HepG2 (cell line): ENCODE results near the gene EIF1. TPM values are rescaled to one million over a fixed set of nuclear protein-coding genes. Genes with fewer than 3 reads are reported as not detected.

ENCODE experiments used
- BRCA1 ChIP-seq: sonication (generic); formaldehyde crosslinking; IDR thresholded peaks from 2 replicates; pipeline ENCODE4 v1.4.0; 2020; ENCODE audit warnings: missing genetic modification reagents
- GATAD2A ChIP-seq: IDR thresholded peaks from 2 replicates; pipeline ENCODE4 v1.6.1; 2016
- HOXD1 ChIP-seq: sonication (generic); formaldehyde crosslinking; IDR thresholded peaks from 2 replicates; pipeline ENCODE4 v1.5.0; 2020; ENCODE audit warnings: missing genetic modification reagents
- MTF1 ChIP-seq: sonication (generic); formaldehyde crosslinking; IDR thresholded peaks from 2 replicates; pipeline ENCODE4 v1.5.0; 2020; ENCODE audit warnings: missing genetic modification reagents
- NCOA5 ChIP-seq: sonication (generic); formaldehyde crosslinking; IDR thresholded peaks from 2 replicates; pipeline ENCODE4 v1.4.0; 2020; ENCODE audit warnings: missing genetic modification reagents
- REST ChIP-seq, 2 experiments: IDR thresholded peaks; 2 replicates each; pipeline ENCODE4 v1.6.1; 2011 to 2012; ENCODE audit warnings: low read length in 2 of 2, borderline replicate concordance in 1 of 2, low read depth in 1 of 2, mild to moderate bottlenecking in 1 of 2, moderate library complexity in 1 of 2
- ZNF101 ChIP-seq: sonication (generic); formaldehyde crosslinking; IDR thresholded peaks from 2 replicates; pipeline ENCODE4 v1.4.0; 2020; ENCODE audit warnings: mild to moderate bottlenecking, low read depth, missing genetic modification reagents, borderline replicate concordance
- ZNF605 ChIP-seq: sonication (generic); formaldehyde crosslinking; IDR thresholded peaks from 2 replicates; pipeline ENCODE4 v1.8.0; 2022; ENCODE audit warnings: mild to moderate bottlenecking, missing genetic modification reagents
- ZNF687 ChIP-seq: sonication (generic); formaldehyde crosslinking; IDR thresholded peaks from 2 replicates; pipeline ENCODE4 v1.5.1; 2020; ENCODE audit warnings: mild to moderate bottlenecking, missing genetic modification reagents, moderate library complexity
- ZNF720 ChIP-seq: sonication (generic); formaldehyde crosslinking; IDR thresholded peaks from 2 replicates; pipeline ENCODE4 v1.4.0; 2020; ENCODE audit warnings: missing genetic modification reagents
- ZNF740 ChIP-seq: sonication (generic); formaldehyde crosslinking; IDR thresholded peaks from 2 replicates; pipeline ENCODE4 v1.4.0; 2020; ENCODE audit warnings: missing genetic modification reagents
- ZNF792 ChIP-seq: IDR thresholded peaks from 2 replicates; pipeline ENCODE4 v1.6.1; 2016
- polyA plus RNA-seq, 8 experiments: library from polyadenylated mRNA; depleted of rRNA in 3 of 8; stranded (reverse) in 7 of 8; unstranded in 1 of 8; fragments of >200 nt; fragmentation: Illumina TruSeq in 4 of 8; extraction: Trizol in 4 of 8; gene quantifications; 2 replicates each; pipeline versions ENCODE4 v1.2.1 to v1.2.3, GENCODE V29; 2011 to 2016; ENCODE audit warnings: low read depth in 4 of 8, missing spikeins in 1 of 8, mixed read lengths in 1 of 8; ENCODE audit not compliant: insufficient read depth in 1 of 8
- total RNA-seq, 5 experiments: library from RNA; depleted of rRNA; stranded (reverse); fragments of >200 nt; fragmentation: Illumina TruSeq; extraction: Trizol; gene quantifications; 2 replicates each; pipeline ENCODE4 v1.2.3, GENCODE V29; 2016; ENCODE audit warnings: low read depth in 1 of 5
- TF ChIP-seq, protein P1 (sequence below): sonication (generic); formaldehyde crosslinking; IDR thresholded peaks from 2 replicates; pipeline ENCODE4 v1.8.0; 2022; ENCODE audit warnings: mild to moderate bottlenecking, missing genetic modification reagents, moderate library complexity
- TF ChIP-seq, protein P2 (sequence below): sonication (generic); formaldehyde crosslinking; IDR thresholded peaks from 2 replicates; pipeline ENCODE4 v1.4.0; 2020; ENCODE audit warnings: missing genetic modification reagents
- TF ChIP-seq, protein P3 (sequence below): sonication (generic); formaldehyde crosslinking; IDR thresholded peaks from 2 replicates; pipeline ENCODE4 v1.5.0; 2020; ENCODE audit warnings: mild to moderate bottlenecking, missing genetic modification reagents

The EIF1 gene
- total and polyA plus RNA-seq, 2 of the 13 experiments (the other 11 are each of a cell fraction or from before 2014, with no cell fraction given), result 147 to 517 TPM

- no peak for TF ChIP-seq REST (IDR thresholded peaks at IDR 0.05; ENCODE audit: borderline replicate concordance in 1 of 2, low read depth in 1 of 2, low read length in 2 of 2)
- TF ChIP-seq MTF1 (CRISPR knock-in tag), result no peak
- no peak for TF ChIP-seq BRCA1 (CRISPR knock-in tag)
- peak; percentile 81; the same call in 1 of the 2 replicates for TF ChIP-seq ZNF605 (CRISPR knock-in tag)
- peak; percentile 75 for TF ChIP-seq GATAD2A (CRISPR knock-in tag)
- TF ChIP-seq ZNF687 (CRISPR knock-in tag), result peak; percentile 78
- TF ChIP-seq, protein P1, sequence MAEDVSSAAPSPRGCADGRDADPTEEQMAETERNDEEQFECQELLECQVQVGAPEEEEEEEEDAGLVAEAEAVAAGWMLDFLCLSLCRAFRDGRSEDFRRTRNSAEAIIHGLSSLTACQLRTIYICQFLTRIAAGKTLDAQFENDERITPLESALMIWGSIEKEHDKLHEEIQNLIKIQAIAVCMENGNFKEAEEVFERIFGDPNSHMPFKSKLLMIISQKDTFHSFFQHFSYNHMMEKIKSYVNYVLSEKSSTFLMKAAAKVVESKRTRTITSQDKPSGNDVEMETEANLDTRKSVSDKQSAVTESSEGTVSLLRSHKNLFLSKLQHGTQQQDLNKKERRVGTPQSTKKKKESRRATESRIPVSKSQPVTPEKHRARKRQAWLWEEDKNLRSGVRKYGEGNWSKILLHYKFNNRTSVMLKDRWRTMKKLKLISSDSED, result no peak
- no peak for TF ChIP-seq ZNF101 (CRISPR knock-in tag)
- TF ChIP-seq HOXD1 (CRISPR knock-in tag), result no peak
- peak; percentile 38; the same call in 1 of the 2 replicates for TF ChIP-seq ZNF740
- TF ChIP-seq NCOA5 (CRISPR knock-in tag), result no peak
- no peak for TF ChIP-seq ZNF720 (CRISPR knock-in tag)
- TF ChIP-seq ZNF792 (CRISPR knock-in tag), result peak; percentile 52; the same call in 1 of the 2 replicates
- TF ChIP-seq, protein P2, sequence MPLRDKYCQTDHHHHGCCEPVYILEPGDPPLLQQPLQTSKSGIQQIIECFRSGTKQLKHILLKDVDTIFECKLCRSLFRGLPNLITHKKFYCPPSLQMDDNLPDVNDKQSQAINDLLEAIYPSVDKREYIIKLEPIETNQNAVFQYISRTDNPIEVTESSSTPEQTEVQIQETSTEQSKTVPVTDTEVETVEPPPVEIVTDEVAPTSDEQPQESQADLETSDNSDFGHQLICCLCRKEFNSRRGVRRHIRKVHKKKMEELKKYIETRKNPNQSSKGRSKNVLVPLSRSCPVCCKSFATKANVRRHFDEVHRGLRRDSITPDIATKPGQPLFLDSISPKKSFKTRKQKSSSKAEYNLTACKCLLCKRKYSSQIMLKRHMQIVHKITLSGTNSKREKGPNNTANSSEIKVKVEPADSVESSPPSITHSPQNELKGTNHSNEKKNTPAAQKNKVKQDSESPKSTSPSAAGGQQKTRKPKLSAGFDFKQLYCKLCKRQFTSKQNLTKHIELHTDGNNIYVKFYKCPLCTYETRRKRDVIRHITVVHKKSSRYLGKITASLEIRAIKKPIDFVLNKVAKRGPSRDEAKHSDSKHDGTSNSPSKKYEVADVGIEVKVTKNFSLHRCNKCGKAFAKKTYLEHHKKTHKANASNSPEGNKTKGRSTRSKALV (CRISPR knock-in tag), result 0 out of 2 replicates have a peak, but pooled peaks have one; percentile 67
- TF ChIP-seq, protein P3, sequence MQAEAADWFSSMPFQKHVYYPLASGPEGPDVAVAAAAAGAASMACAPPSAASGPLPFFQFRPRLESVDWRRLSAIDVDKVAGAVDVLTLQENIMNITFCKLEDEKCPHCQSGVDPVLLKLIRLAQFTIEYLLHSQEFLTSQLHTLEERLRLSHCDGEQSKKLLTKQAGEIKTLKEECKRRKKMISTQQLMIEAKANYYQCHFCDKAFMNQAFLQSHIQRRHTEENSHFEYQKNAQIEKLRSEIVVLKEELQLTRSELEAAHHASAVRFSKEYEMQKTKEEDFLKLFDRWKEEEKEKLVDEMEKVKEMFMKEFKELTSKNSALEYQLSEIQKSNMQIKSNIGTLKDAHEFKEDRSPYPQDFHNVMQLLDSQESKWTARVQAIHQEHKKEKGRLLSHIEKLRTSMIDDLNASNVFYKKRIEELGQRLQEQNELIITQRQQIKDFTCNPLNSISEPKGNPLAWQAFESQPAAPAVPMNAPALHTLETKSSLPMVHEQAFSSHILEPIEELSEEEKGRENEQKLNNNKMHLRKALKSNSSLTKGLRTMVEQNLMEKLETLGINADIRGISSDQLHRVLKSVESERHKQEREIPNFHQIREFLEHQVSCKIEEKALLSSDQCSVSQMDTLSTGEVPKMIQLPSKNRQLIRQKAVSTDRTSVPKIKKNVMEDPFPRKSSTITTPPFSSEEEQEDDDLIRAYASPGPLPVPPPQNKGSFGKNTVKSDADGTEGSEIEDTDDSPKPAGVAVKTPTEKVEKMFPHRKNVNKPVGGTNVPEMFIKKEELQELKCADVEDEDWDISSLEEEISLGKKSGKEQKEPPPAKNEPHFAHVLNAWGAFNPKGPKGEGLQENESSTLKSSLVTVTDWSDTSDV (CRISPR knock-in tag), result no peak
Observed at GRCh38 chr17:41738077-41738800, 49.6 kb downstream of the EIF1 start (continued).
